HEK293 (cell line): Measurements from ENCODE around the gene CD69.

Experiments
- CTCF ChIA-PET: fragments of 350-600 bp; formaldehyde crosslinking; extraction: SDS; loops from one replicate; lab custom pipeline; 2021; ENCODE audit warnings: antibody characterized with exemption; lab: Yijun Ruan, JAX
- POLR2A ChIA-PET: fragments of 300-600 bp; formaldehyde crosslinking; extraction: SDS; loops from one replicate; lab custom pipeline; 2020; ENCODE audit warnings: antibody characterized with exemption, inconsistent platforms; lab: Yijun Ruan, JAX
- H3K27ac ChIP-seq: fragments of 200-500 bp; sonication (Bioruptor generic); 2 replicates; pipeline ENCODE4 v1.5.1; 2014; ENCODE audit warnings: low read depth, low read length, control low read depth, inconsistent platforms; ENCODE audit errors: extremely low read depth
- H3K36me3 ChIP-seq, 2 experiments: fragments of 200-500 bp in 1 of 2; sonication (Bioruptor generic) in 1 of 2; 1 replicate in 1 of 2; 2 replicates in 1 of 2; pipeline ENCODE4 v1.5.1; 2014 to 2017; ENCODE audit warnings: inconsistent platforms in 2 of 2, low read length in 2 of 2; ENCODE audit not compliant: control insufficient read depth in 2 of 2, insufficient read depth in 1 of 2
- H3K4me1 ChIP-seq: fragments of 200-500 bp; sonication (Bioruptor generic); 2 replicates; pipeline ENCODE4 v1.5.1; 2014; ENCODE audit warnings: mild to moderate bottlenecking, low read length, inconsistent platforms; ENCODE audit not compliant: control insufficient read depth, insufficient read depth
- H3K4me3 ChIP-seq: 2 replicates; pipeline ENCODE4 v1.5.1; 2011; ENCODE audit warnings: low read depth, mild to moderate bottlenecking, control low read depth, low read length, moderate library complexity
- H3K9me3 ChIP-seq: fragments of 200-500 bp; sonication (Bioruptor generic); 2 replicates; pipeline ENCODE4 v1.5.1; 2014; ENCODE audit warnings: low read depth, low read length, inconsistent platforms; ENCODE audit not compliant: control insufficient read depth, insufficient read depth
- FEZF1 ChIP-seq: fragments of 450-650 bp; formaldehyde crosslinking; IDR thresholded peaks from 2 replicates; pipeline ENCODE4 v1.5.1; 2016; ENCODE audit warnings: missing biosample characterization, missing genetic modification characterization
- HOXA7 ChIP-seq: sonication (generic); formaldehyde crosslinking; IDR thresholded peaks from 2 replicates; pipeline ENCODE4 v1.8.1; 2022; ENCODE audit warnings: missing genetic modification reagents, borderline replicate concordance
- HOXC10 ChIP-seq: sonication (generic); formaldehyde crosslinking; IDR thresholded peaks from 2 replicates; pipeline ENCODE4 v1.8.1; 2023; ENCODE audit warnings: mild to moderate bottlenecking, missing genetic modification reagents
- KLF16 ChIP-seq: fragments of 450-650 bp; formaldehyde crosslinking; IDR thresholded peaks from 2 replicates; pipeline ENCODE4 v1.5.1; 2017; ENCODE audit warnings: missing biosample characterization, missing genetic modification characterization
- OSR2 ChIP-seq: fragments of 450-650 bp; formaldehyde crosslinking; IDR thresholded peaks from 2 replicates; pipeline ENCODE4 v1.5.1; 2016; ENCODE audit warnings: missing biosample characterization, missing genetic modification characterization
- RBAK ChIP-seq: fragments of 450-650 bp; formaldehyde crosslinking; IDR thresholded peaks from 2 replicates; pipeline ENCODE4 v1.5.1; 2016; ENCODE audit warnings: missing biosample characterization, missing genetic modification characterization
- SALL2 ChIP-seq: fragments of 450-650 bp; formaldehyde crosslinking; IDR thresholded peaks from 2 replicates; pipeline ENCODE4 v1.5.0; 2017; ENCODE audit warnings: missing biosample characterization, mild to moderate bottlenecking, missing genetic modification characterization, borderline replicate concordance
- SETDB1 ChIP-seq: IDR thresholded peaks from one replicate; pipeline ENCODE4 v1.6.1; 2017; ENCODE audit warnings: mild to moderate bottlenecking, low read length, moderate library complexity, mixed read lengths; ENCODE audit not compliant: insufficient read length
- ZBTB1 ChIP-seq: fragments of 450-650 bp; formaldehyde crosslinking; IDR thresholded peaks from 2 replicates; pipeline ENCODE4 v1.5.1; 2016; ENCODE audit warnings: missing biosample characterization, missing genetic modification characterization
- ZBTB21 ChIP-seq: fragments of 450-650 bp; formaldehyde crosslinking; IDR thresholded peaks from 2 replicates; pipeline ENCODE4 v1.5.1; 2017; ENCODE audit warnings: missing biosample characterization, missing genetic modification characterization
- ZEB2 ChIP-seq: fragments of 450-650 bp; formaldehyde crosslinking; IDR thresholded peaks from 2 replicates; pipeline ENCODE4 v1.5.1; 2016; ENCODE audit warnings: missing biosample characterization, missing genetic modification characterization
- ZNF114 ChIP-seq: fragments of 450-650 bp; formaldehyde crosslinking; IDR thresholded peaks from 2 replicates; pipeline ENCODE4 v1.5.0; 2017; ENCODE audit warnings: missing biosample characterization, missing genetic modification characterization
- ZNF2 ChIP-seq: fragments of 450-650 bp; formaldehyde crosslinking; IDR thresholded peaks from 2 replicates; pipeline ENCODE4 v1.5.1; 2016; ENCODE audit warnings: missing biosample characterization, missing genetic modification characterization
- ZNF221 ChIP-seq: fragments of 450-650 bp; formaldehyde crosslinking; IDR thresholded peaks from 2 replicates; pipeline ENCODE4 v1.5.1; 2017; ENCODE audit warnings: missing biosample characterization, missing genetic modification characterization, borderline replicate concordance
- ZNF423 ChIP-seq: fragments of 450-650 bp; formaldehyde crosslinking; IDR thresholded peaks from 2 replicates; pipeline ENCODE4 v1.5.1; 2016; ENCODE audit warnings: missing biosample characterization, missing genetic modification characterization
- ZNF473 ChIP-seq: fragments of 450-650 bp; formaldehyde crosslinking; IDR thresholded peaks from 2 replicates; pipeline ENCODE4 v1.5.1; 2017; ENCODE audit warnings: missing biosample characterization, missing genetic modification characterization
- ZNF510 ChIP-seq: fragments of 450-650 bp; formaldehyde crosslinking; IDR thresholded peaks from 2 replicates; pipeline ENCODE4 v1.5.1; 2018; ENCODE audit warnings: mild to moderate bottlenecking, missing genetic modification characterization, missing biosample characterization; ENCODE audit not compliant: insufficient replicate concordance
- ZNF792 ChIP-seq: fragments of 450-650 bp; formaldehyde crosslinking; IDR thresholded peaks from 2 replicates; pipeline ENCODE4 v1.5.1; 2016; ENCODE audit warnings: missing biosample characterization, missing genetic modification characterization
- ZNF830 ChIP-seq: fragments of 450-650 bp; IDR thresholded peaks from 2 replicates; pipeline ENCODE4 v1.5.0; 2018; ENCODE audit warnings: missing biosample characterization, missing genetic modification characterization, low read depth, mild to moderate bottlenecking, moderate library complexity
- TF ChIP-seq, protein P1 (sequence below): fragments of 450-650 bp; formaldehyde crosslinking; IDR thresholded peaks from 2 replicates; pipeline ENCODE4 v1.5.1; 2016; ENCODE audit warnings: missing biosample characterization, missing genetic modification characterization
- TF ChIP-seq, protein P2 (sequence below): fragments of 450-650 bp; formaldehyde crosslinking; IDR thresholded peaks from 2 replicates; pipeline ENCODE4 v1.5.1; 2016; ENCODE audit warnings: missing biosample characterization, missing genetic modification characterization
- TF ChIP-seq, protein P3 (sequence below): fragments of 450-650 bp; formaldehyde crosslinking; conservative IDR thresholded peaks from 2 replicates; pipeline ENCODE4 v1.5.1; 2016; ENCODE audit warnings: low read depth, missing biosample characterization, missing genetic modification characterization
- TF ChIP-seq, protein P4 (sequence below): fragments of 450-650 bp; formaldehyde crosslinking; IDR thresholded peaks from 2 replicates; pipeline ENCODE4 v1.5.1; 2017; ENCODE audit warnings: missing biosample characterization, missing genetic modification characterization
- TF ChIP-seq, protein P5 (sequence below): fragments of 450-650 bp; formaldehyde crosslinking; IDR thresholded peaks from 2 replicates; pipeline ENCODE4 v1.5.1; 2016; ENCODE audit warnings: missing biosample characterization, missing genetic modification characterization
- TF ChIP-seq, protein P6 (sequence below): fragments of 450-650 bp; formaldehyde crosslinking; IDR thresholded peaks from 2 replicates; pipeline ENCODE4 v1.5.1; 2016; ENCODE audit warnings: missing biosample characterization, missing genetic modification characterization

CD69 gene

DNA sequence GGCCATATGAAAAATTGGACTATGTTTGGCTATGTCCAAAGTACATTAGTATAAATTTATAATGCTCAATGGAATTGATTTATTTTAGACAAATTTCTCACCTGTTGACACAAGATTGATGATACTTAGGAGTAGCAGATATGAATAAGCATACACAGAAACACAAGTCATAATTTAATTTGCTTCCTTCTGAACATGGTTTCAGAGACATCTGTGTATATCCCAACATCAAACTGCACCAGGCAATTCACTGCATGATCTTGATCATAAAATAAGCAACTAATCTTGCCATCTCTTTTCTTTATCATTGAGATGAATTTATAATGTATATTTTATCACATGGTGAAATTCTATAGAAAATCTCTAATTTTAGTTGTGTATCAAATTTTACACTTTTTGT is 31.6 kb downstream of the CD69 start:
- no peak overlapping the region for H3K27ac ChIP-seq

DNA sequence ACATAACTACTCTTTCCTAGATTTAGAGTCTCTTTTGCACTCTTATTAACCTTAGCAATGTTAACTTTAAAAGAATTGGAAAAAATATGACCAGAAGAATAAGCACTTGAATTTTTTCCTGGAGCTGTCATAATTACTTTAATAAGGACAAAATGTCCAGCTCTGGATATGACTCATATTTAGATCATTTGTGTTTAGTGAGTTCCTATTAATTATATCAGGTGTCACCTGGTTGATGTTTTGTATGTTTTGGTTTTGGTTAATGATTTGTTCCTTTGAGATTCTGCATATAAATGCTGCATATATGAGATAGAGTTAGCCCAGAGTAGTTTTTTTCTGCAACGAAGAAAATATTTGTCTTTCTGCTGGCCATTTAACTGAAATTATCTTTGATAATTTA is 32.9 kb downstream of the CD69 start:
- TF ChIP-seq ZBTB1 (no peak), ZNF221 (no peak), ZNF2 (tag by site-specific recombination) (no peak), ZNF792 (tag by site-specific recombination) (no peak), OSR2 (tag by site-specific recombination) (no peak), ZNF114 (tag by site-specific recombination) (no peak)
- TF ChIP-seq, protein P1, sequence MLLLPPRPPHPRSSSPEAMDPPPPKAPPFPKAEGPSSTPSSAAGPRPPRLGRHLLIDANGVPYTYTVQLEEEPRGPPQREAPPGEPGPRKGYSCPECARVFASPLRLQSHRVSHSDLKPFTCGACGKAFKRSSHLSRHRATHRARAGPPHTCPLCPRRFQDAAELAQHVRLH: no peak
- CTCF ChIA-PET: interaction anchor here (0.6 to 2.4 kb wide), 2 partner anchors 15 to 20 kb away, joined by 5 to 7 read pairs; no protein-coding TSS in a partner anchor
- Histone ChIP-seq H3K27ac (no peak overlapping the region), H3K4me3 (no peak overlapping the region), H3K9me3 (no peaks in the 10 kb centered on the region), H3K4me1 (no peaks in the 10 kb centered on the region), H3K36me3 (no peaks in the 10 kb centered on the region)
- POLR2A ChIA-PET: no interaction called here

More for the DNA sequence above, 31.6 kb downstream of the CD69 start:
- CTCF ChIA-PET: interaction anchor here (1.3 to 1.7 kb wide), 2 partner anchors 14 to 19 kb away, joined by 3 to 10 read pairs; no protein-coding TSS in a partner anchor
- no peak overlapping the region for H3K4me3 ChIP-seq
- TF ChIP-seq, protein P2, sequence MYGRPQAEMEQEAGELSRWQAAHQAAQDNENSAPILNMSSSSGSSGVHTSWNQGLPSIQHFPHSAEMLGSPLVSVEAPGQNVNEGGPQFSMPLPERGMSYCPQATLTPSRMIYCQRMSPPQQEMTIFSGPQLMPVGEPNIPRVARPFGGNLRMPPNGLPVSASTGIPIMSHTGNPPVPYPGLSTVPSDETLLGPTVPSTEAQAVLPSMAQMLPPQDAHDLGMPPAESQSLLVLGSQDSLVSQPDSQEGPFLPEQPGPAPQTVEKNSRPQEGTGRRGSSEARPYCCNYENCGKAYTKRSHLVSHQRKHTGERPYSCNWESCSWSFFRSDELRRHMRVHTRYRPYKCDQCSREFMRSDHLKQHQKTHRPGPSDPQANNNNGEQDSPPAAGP (tag by site-specific recombination): no peak
- TF ChIP-seq ZNF473 (tag by site-specific recombination) (no peak), RBAK (no peak), SETDB1 (no peak), HOXC10 (CRISPR knock-in tag) (no peak), HOXA7 (CRISPR knock-in tag) (no peak), KLF16 (tag by site-specific recombination) (no peak), FEZF1 (tag by site-specific recombination) (no peak), ZNF830 (tag by site-specific recombination) (no peak), ZEB2 (tag by site-specific recombination) (no peak), ZNF423 (tag by site-specific recombination) (no peak), SALL2 (tag by site-specific recombination) (no peak), ZBTB21 (tag by site-specific recombination) (no peak), ZNF510 (tag by site-specific recombination) (no peak)
- TF ChIP-seq, protein P3, sequence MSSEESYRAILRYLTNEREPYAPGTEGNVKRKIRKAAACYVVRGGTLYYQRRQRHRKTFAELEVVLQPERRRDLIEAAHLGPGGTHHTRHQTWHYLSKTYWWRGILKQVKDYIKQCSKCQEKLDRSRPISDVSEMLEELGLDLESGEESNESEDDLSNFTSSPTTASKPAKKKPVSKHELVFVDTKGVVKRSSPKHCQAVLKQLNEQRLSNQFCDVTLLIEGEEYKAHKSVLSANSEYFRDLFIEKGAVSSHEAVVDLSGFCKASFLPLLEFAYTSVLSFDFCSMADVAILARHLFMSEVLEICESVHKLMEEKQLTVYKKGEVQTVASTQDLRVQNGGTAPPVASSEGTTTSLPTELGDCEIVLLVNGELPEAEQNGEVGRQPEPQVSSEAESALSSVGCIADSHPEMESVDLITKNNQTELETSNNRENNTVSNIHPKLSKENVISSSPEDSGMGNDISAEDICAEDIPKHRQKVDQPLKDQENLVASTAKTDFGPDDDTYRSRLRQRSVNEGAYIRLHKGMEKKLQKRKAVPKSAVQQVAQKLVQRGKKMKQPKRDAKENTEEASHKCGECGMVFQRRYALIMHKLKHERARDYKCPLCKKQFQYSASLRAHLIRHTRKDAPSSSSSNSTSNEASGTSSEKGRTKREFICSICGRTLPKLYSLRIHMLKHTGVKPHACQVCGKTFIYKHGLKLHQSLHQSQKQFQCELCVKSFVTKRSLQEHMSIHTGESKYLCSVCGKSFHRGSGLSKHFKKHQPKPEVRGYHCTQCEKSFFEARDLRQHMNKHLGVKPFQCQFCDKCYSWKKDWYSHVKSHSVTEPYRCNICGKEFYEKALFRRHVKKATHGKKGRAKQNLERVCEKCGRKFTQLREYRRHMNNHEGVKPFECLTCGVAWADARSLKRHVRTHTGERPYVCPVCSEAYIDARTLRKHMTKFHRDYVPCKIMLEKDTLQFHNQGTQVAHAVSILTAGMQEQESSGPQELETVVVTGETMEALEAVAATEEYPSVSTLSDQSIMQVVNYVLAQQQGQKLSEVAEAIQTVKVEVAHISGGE (tag by site-specific recombination): no peak
- TF ChIP-seq, protein P4, sequence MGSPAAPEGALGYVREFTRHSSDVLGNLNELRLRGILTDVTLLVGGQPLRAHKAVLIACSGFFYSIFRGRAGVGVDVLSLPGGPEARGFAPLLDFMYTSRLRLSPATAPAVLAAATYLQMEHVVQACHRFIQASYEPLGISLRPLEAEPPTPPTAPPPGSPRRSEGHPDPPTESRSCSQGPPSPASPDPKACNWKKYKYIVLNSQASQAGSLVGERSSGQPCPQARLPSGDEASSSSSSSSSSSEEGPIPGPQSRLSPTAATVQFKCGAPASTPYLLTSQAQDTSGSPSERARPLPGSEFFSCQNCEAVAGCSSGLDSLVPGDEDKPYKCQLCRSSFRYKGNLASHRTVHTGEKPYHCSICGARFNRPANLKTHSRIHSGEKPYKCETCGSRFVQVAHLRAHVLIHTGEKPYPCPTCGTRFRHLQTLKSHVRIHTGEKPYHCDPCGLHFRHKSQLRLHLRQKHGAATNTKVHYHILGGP (tag by site-specific recombination): no peak
- TF ChIP-seq, protein P5, sequence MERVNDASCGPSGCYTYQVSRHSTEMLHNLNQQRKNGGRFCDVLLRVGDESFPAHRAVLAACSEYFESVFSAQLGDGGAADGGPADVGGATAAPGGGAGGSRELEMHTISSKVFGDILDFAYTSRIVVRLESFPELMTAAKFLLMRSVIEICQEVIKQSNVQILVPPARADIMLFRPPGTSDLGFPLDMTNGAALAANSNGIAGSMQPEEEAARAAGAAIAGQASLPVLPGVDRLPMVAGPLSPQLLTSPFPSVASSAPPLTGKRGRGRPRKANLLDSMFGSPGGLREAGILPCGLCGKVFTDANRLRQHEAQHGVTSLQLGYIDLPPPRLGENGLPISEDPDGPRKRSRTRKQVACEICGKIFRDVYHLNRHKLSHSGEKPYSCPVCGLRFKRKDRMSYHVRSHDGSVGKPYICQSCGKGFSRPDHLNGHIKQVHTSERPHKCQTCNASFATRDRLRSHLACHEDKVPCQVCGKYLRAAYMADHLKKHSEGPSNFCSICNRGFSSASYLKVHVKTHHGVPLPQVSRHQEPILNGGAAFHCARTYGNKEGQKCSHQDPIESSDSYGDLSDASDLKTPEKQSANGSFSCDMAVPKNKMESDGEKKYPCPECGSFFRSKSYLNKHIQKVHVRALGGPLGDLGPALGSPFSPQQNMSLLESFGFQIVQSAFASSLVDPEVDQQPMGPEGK (tag by site-specific recombination): no peak
- TF ChIP-seq, protein P6, sequence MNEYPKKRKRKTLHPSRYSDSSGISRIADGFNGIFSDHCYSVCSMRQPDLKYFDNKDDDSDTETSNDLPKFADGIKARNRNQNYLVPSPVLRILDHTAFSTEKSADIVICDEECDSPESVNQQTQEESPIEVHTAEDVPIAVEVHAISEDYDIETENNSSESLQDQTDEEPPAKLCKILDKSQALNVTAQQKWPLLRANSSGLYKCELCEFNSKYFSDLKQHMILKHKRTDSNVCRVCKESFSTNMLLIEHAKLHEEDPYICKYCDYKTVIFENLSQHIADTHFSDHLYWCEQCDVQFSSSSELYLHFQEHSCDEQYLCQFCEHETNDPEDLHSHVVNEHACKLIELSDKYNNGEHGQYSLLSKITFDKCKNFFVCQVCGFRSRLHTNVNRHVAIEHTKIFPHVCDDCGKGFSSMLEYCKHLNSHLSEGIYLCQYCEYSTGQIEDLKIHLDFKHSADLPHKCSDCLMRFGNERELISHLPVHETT (tag by site-specific recombination): no peak
- no peaks in the 10 kb centered on the region for H3K9me3 ChIP-seq
- H3K4me1 ChIP-seq: no peaks in the 10 kb centered on the region
- H3K36me3 ChIP-seq: no peaks in the 10 kb centered on the region
- POLR2A ChIA-PET: no interaction called here
